H9 (cell line): ENCODE measurements around the gene RAB5A. TPM values are rescaled to one million over a fixed set of nuclear protein-coding genes. Genes with fewer than 3 reads are reported as not detected.

ENCODE experiments used
- DNase-seq: peaks from one replicate; pipeline ENCODE4 v3.0.0-alpha.2; 2017
- H2AFZ ChIP-seq: one replicate; pipeline ENCODE4 v1.6.1; 2013; ENCODE audit warnings: mild to moderate bottlenecking, low read length, control low read depth, moderate library complexity
- H2AK5ac ChIP-seq: 2 replicates; pipeline ENCODE4 v1.6.1; 2013; ENCODE audit warnings: low read length, control low read depth, mixed read lengths; ENCODE audit not compliant: insufficient read length
- H2BK120ac ChIP-seq: one replicate; pipeline ENCODE4 v1.6.1; 2013; ENCODE audit warnings: low read depth, mild to moderate bottlenecking, low read length, control low read depth, inconsistent platforms; ENCODE audit not compliant: poor library complexity, severe bottlenecking
- H2BK12ac ChIP-seq: 2 replicates; pipeline ENCODE4 v1.6.1; 2013; ENCODE audit warnings: low read length, control low read depth, mixed read lengths, low read depth; ENCODE audit not compliant: insufficient read length
- H2BK15ac ChIP-seq: 2 replicates; pipeline ENCODE4 v1.6.1; 2013; ENCODE audit warnings: low read depth, low read length, control low read depth
- H2BK20ac ChIP-seq: one replicate; pipeline ENCODE4 v1.6.1; 2013; ENCODE audit warnings: low read depth, mild to moderate bottlenecking, low read length, control low read depth, inconsistent platforms; ENCODE audit not compliant: poor library complexity, severe bottlenecking
- H2BK5ac ChIP-seq: 2 replicates; pipeline ENCODE4 v1.6.1; 2013; ENCODE audit warnings: low read length, control low read depth, mixed read lengths; ENCODE audit not compliant: insufficient read length
- H3K14ac ChIP-seq: 2 replicates; pipeline ENCODE4 v1.6.1; 2013; ENCODE audit warnings: low read length, control low read depth; ENCODE audit not compliant: insufficient read depth
- H3K18ac ChIP-seq: 2 replicates; pipeline ENCODE4 v1.6.1; 2013; ENCODE audit warnings: low read depth, mild to moderate bottlenecking, mixed read lengths, low read length, control low read depth; ENCODE audit not compliant: insufficient read length
- H3K23ac ChIP-seq: 2 replicates; pipeline ENCODE4 v1.6.1; 2013; ENCODE audit warnings: low read length, control low read depth, mixed read lengths, low read depth; ENCODE audit not compliant: insufficient read length
- H3K23me2 ChIP-seq: 2 replicates; pipeline ENCODE4 v1.6.1; 2013; ENCODE audit warnings: low read depth, mild to moderate bottlenecking, mixed read lengths, low read length, control low read depth; ENCODE audit not compliant: insufficient read length, poor library complexity, severe bottlenecking
- H3K27ac ChIP-seq: 2 replicates; pipeline ENCODE4 v1.5.1; 2013; ENCODE audit warnings: low read length, control low read depth, mixed read lengths, low read depth; ENCODE audit not compliant: insufficient read length
- H3K27me3 ChIP-seq: 2 replicates; pipeline ENCODE4 v1.6.1; 2013; ENCODE audit warnings: low read length, control low read depth, inconsistent platforms; ENCODE audit not compliant: insufficient read depth
- H3K4ac ChIP-seq: 2 replicates; pipeline ENCODE4 v1.6.1; 2013; ENCODE audit warnings: low read depth, mild to moderate bottlenecking, control low read depth, inconsistent platforms, low read length, moderate library complexity
- H3K4me1 ChIP-seq: 2 replicates; pipeline ENCODE4 v1.6.1; 2013; ENCODE audit warnings: low read length, control low read depth, inconsistent platforms; ENCODE audit not compliant: insufficient read depth
- H3K4me2 ChIP-seq: 2 replicates; pipeline ENCODE4 v1.6.1; 2013; ENCODE audit warnings: low read length, control low read depth, mixed read lengths; ENCODE audit not compliant: insufficient read length, insufficient read depth
- H3K56ac ChIP-seq: 2 replicates; pipeline ENCODE4 v1.6.1; 2013; ENCODE audit warnings: low read depth, mild to moderate bottlenecking, mixed read lengths, low read length, control low read depth; ENCODE audit not compliant: insufficient read length
- H3K79me1 ChIP-seq: 2 replicates; pipeline ENCODE4 v1.6.1; 2013; ENCODE audit warnings: low read depth, mild to moderate bottlenecking, moderate library complexity, low read length, control low read depth, inconsistent platforms; ENCODE audit not compliant: insufficient read depth, poor library complexity, severe bottlenecking
- H3K79me2 ChIP-seq: 2 replicates; pipeline ENCODE4 v1.6.1; 2013; ENCODE audit warnings: low read length, control low read depth, inconsistent platforms; ENCODE audit not compliant: insufficient read depth
- H3K9ac ChIP-seq: 2 replicates; pipeline ENCODE4 v1.6.1; 2013; ENCODE audit warnings: low read length, control low read depth, mixed read lengths; ENCODE audit not compliant: insufficient read length; ENCODE audit errors: extremely low read depth
- H3K9me3 ChIP-seq: one replicate; pipeline ENCODE4 v1.6.1; 2013; ENCODE audit warnings: low read depth, low read length, inconsistent platforms; ENCODE audit not compliant: control insufficient read depth
- H3T11ph ChIP-seq: one replicate; pipeline ENCODE4 v1.6.1; 2013; ENCODE audit warnings: mild to moderate bottlenecking, low read length, control low read depth, inconsistent platforms
- H4K20me1 ChIP-seq: one replicate; pipeline ENCODE4 v1.6.1; 2013; ENCODE audit not compliant: control insufficient read depth, insufficient read length, insufficient read depth
- H4K5ac ChIP-seq: 2 replicates; pipeline ENCODE4 v1.6.1; 2013; ENCODE audit warnings: low read depth, mild to moderate bottlenecking, mixed read lengths, low read length, control low read depth; ENCODE audit not compliant: insufficient read length
- H4K8ac ChIP-seq: replicated peaks from 2 replicates; pipeline ENCODE4 v1.6.1; 2013; ENCODE audit warnings: low read length, control low read depth, mixed read lengths, low read depth; ENCODE audit not compliant: insufficient read length
- H4K91ac ChIP-seq: 2 replicates; pipeline ENCODE4 v1.6.1; 2013; ENCODE audit warnings: low read depth, mild to moderate bottlenecking, moderate library complexity, mixed read lengths, low read length, control low read depth; ENCODE audit not compliant: insufficient read length
- H3K27ac Mint-ChIP-seq, 3 experiments: 2 replicates in 2 of 3; 3 replicates in 1 of 3; pipeline ENCODE4 v1.8.0; 2020 to 2021; ENCODE audit warnings: mixed read lengths in 3 of 3, mild to moderate bottlenecking in 1 of 3, moderate library complexity in 1 of 3
- H3K27me3 Mint-ChIP-seq: 2 replicates; pipeline ENCODE4 v1.8.0; 2021; ENCODE audit warnings: low read depth, mild to moderate bottlenecking, moderate library complexity, mixed read lengths
- H3K36me3 Mint-ChIP-seq, 3 experiments: 2 replicates in 2 of 3; 3 replicates in 1 of 3; pipeline ENCODE4 v1.8.0; 2020 to 2021; ENCODE audit warnings: low read depth in 3 of 3, mixed read lengths in 3 of 3; ENCODE audit not compliant: insufficient read depth in 1 of 3
- H3K4me1 Mint-ChIP-seq, 2 experiments: 2 replicates each; pipeline ENCODE4 v1.8.0; 2020; ENCODE audit warnings: mixed read lengths in 2 of 2
- H3K4me3 Mint-ChIP-seq, 2 experiments: 2 replicates in 1 of 2; 3 replicates in 1 of 2; pipeline ENCODE4 v1.8.0; 2020 to 2021; ENCODE audit warnings: mild to moderate bottlenecking in 2 of 2, mixed read lengths in 2 of 2, moderate library complexity in 1 of 2
- H3K9me3 Mint-ChIP-seq, 2 experiments: 2 replicates in 1 of 2; 3 replicates in 1 of 2; pipeline ENCODE4 v1.8.0; 2020; ENCODE audit warnings: mild to moderate bottlenecking in 2 of 2, mixed read lengths in 2 of 2, moderate library complexity in 1 of 2
- CTCF ChIP-seq: fragments of 200-600 bp; sonication (generic); conservative IDR thresholded peaks from 3 replicates; pipeline ENCODE4 v1.8.0; 2021; ENCODE audit warnings: antibody characterized with exemption, mild to moderate bottlenecking
- WGBS: extraction: QIAGEN DNeasy Blood & Tissue Kit; methylation state at CpG from one replicate; pipeline ENCODE4 v1.1.7; 2013; ENCODE audit warnings: missing lambda C conversion rate, low lambda C conversion rate, mixed read lengths; ENCODE audit not compliant: insufficient read length; ENCODE audit errors: extremely low coverage; 5-methylcytosine and 5-hydroxymethylcytosine counted together
- total RNA-seq: library from RNA; stranded (reverse); gene quantifications from 2 replicates; pipeline ENCODE4 v1.2.1, GENCODE V29; 2021

RAB5A gene
- total RNA-seq, 1 experiment from 2014 or later = 84.8 TPM

DNA sequence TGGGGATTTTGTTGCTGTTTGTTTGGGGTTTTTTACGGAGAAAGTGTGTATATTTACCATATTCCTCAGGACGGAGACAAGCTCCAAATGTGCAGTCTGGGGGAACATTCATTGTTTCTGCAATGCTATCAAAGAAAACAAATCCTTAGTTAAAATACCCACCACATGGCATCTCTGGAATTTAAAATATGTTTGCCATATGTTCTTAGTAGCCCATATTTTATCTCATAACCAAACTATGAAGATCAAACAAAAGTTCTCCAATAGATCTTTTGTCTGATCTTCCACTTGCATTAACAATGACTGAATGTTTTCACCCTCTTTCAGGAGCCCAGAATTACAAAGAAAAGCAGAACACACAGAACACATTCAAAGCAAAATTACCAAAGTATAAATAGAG lies 48.2 kb upstream of the RAB5A start:
- Histone ChIP-seq H3K79me2 (no peaks in the 10 kb centered on the region), H2BK20ac (no peak overlapping the region), H4K91ac (no peak overlapping the region), H2BK5ac (no peak overlapping the region), H3K4ac (no peak overlapping the region), H2BK120ac (no peak overlapping the region), H3K9ac (no peak overlapping the region), H3K27me3 (no peaks in the 10 kb centered on the region), H3K9me3 (no peaks in the 10 kb centered on the region), H3K27ac (no peak overlapping the region), H4K8ac (no peak overlapping the region), H3K56ac (no peak overlapping the region), H2BK12ac (no peak overlapping the region), H3T11ph (no peak overlapping the region), H3K4me1 (no peaks in the 10 kb centered on the region; the same call in 1 of the 2 replicates), H3K4me2 (no peak overlapping the region), H3K18ac (no peak overlapping the region), H2AFZ (no peak overlapping the region), H3K23ac (no peak overlapping the region), H3K14ac (no peak overlapping the region), H3K23me2 (no peaks in the 10 kb centered on the region), H4K20me1 (no peaks in the 10 kb centered on the region), H4K5ac (no peak overlapping the region), H2AK5ac (no peak overlapping the region), H2BK15ac (no peak overlapping the region), H3K79me1 (no peaks in the 10 kb centered on the region)
- no peak for TF ChIP-seq CTCF
- WGBS = no CpG with 5 or more reads among the region's 2 CpGs
- H3K27ac Mint-ChIP-seq = no peak overlapping the region
- no peak for DNase-seq
- no peaks in the 10 kb centered on the region for H3K36me3 Mint-ChIP-seq
- no peak overlapping the region for H3K4me3 Mint-ChIP-seq
- no peaks in the 10 kb centered on the region for H3K9me3 Mint-ChIP-seq
- peaks cover 3 to 9% of the 10 kb centered on the region in 2 experiments; a peak in 3 of 4 replicates for H3K4me1 Mint-ChIP-seq
- no peaks in the 10 kb centered on the region; the same call in 1 of the 2 replicates for H3K27me3 Mint-ChIP-seq
